GM12864 (cell line): ENCODE measurements around the gene SLC17A4.

Experiments
- DNase-seq: peaks from one replicate; pipeline ENCODE4 v3.0.0-alpha.2; 2011; ENCODE audit warnings: low read depth
- H3K4me3 ChIP-seq: 2 replicates; pipeline ENCODE4 v1.5.1; 2011; ENCODE audit warnings: mild to moderate bottlenecking, low read depth, low read length, control low read depth
- TF ChIP-seq, protein P1 (sequence below): IDR thresholded peaks from 2 replicates; pipeline ENCODE4 v1.5.1; 2011; ENCODE audit warnings: low read depth, mild to moderate bottlenecking, moderate library complexity, low read length, control low read depth, inconsistent platforms; ENCODE audit errors: missing control alignments

Gene SLC17A4

DNA sequence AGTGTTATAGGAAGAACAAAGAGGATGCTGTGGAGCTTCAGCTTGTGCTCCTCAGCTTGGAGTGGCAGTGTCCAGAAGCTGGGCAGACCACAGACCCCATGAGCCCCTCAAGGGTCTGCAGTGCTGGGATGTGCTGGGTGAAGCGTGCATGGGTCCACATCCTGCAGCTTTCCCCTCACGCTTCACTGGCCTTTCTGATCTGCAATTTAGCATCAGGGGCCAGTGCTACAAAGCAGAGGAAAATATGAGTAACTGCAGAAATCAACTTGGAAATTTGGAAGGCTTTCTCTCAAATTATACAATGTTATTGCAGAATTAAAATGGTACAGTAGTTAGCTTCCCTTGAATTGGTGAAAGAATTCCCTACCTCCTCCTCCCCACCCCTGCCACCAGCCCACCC is 10.1 kb downstream of the SLC17A4 start:
- DNase-seq, result no peak
- H3K4me3 ChIP-seq, result no peak overlapping the region
- TF ChIP-seq, protein P1, sequence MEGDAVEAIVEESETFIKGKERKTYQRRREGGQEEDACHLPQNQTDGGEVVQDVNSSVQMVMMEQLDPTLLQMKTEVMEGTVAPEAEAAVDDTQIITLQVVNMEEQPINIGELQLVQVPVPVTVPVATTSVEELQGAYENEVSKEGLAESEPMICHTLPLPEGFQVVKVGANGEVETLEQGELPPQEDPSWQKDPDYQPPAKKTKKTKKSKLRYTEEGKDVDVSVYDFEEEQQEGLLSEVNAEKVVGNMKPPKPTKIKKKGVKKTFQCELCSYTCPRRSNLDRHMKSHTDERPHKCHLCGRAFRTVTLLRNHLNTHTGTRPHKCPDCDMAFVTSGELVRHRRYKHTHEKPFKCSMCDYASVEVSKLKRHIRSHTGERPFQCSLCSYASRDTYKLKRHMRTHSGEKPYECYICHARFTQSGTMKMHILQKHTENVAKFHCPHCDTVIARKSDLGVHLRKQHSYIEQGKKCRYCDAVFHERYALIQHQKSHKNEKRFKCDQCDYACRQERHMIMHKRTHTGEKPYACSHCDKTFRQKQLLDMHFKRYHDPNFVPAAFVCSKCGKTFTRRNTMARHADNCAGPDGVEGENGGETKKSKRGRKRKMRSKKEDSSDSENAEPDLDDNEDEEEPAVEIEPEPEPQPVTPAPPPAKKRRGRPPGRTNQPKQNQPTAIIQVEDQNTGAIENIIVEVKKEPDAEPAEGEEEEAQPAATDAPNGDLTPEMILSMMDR, result no peak

GRCh38 chr6:25768566-25768965 is 14.0 kb downstream of the SLC17A4 start:
- H3K4me3 ChIP-seq, result no peak overlapping the region
- no peak for DNase-seq
- TF ChIP-seq, protein P1, result no peak

DNA sequence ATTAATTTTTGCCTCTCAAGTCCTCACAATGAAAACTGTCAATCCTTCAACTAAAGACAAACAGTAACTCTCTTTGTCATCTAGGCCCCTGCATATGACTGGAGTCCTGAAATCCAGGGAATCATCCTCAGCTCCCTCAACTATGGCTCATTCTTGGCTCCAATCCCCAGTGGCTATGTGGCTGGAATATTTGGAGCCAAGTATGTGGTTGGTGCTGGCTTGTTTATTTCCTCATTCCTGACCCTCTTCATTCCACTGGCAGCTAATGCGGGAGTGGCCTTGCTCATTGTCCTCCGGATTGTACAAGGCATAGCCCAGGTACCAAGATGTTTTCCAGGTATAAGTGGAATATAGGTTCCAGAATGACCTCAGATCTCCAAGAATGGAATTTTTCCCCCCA is 15.4 kb downstream of the SLC17A4 start:
- TF ChIP-seq, protein P1, result no peak
- DNase-seq, result no peak
- H3K4me3 ChIP-seq, result no peak overlapping the region

DNA sequence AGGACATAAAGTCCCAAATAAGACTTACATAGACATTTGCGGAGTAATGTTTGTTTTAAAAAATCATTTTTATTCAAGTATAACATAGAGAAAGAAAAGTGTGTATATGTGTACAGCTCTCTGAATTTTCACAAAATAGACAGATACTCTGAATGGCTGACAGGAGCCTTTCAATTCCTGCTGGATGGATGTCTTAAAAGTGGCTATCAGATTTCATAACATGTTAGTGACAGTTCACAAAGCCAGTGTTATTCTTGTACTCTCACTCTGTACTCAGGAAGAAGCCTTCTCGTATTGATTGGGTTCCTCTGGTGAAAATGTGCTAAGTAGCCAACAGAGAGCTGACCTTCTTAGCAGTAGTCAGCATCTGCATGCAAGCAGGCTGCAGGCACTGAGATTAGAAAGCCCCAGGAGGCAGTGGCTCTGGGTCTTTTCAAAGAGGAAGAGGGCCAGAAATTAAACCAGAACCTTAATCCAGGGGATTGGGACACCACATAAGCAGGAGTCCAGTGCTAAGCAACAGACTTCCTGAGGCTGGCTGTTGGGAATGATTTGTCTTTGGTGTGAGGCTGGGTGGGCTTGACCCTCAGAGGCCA is 19.7 kb downstream of the SLC17A4 start:
- DNase-seq, result no peak
- TF ChIP-seq, protein P1, result no peak
- no peak overlapping the region for H3K4me3 ChIP-seq

- TF ChIP-seq, protein P1, result no peak
- H3K4me3 ChIP-seq, result no peak overlapping the region
- DNase-seq, result no peak
Measured at GRCh38 chr6:25777031-25777430, 22.5 kb downstream of the SLC17A4 start.

- no peak for DNase-seq
- TF ChIP-seq, protein P1, result no peak
- H3K4me3 ChIP-seq, result no peak overlapping the region
Measured at GRCh38 chr6:25777856-25778649, 23.5 kb downstream of the SLC17A4 start.
